Measurements from ENCODE around the gene CPA3.

- TF ChIP-seq POLR2A (IDR thresholded peaks at IDR 0.05) (no peak), CTCF (IDR thresholded peaks at IDR 0.05) (no peak)
These were observed 14.2 kb downstream of the CPA3 start for GRCh38 chr3:148879256-148879655.
